T1000 (cell line): Measurements from ENCODE around the gene RNF187.

Experiments
- DNase-seq: peaks from one replicate; lab custom pipeline; 2025; ENCODE audit warnings: mixed read lengths; lab: John Stamatoyannopoulos, UW

The RNF187 gene

GRCh38 chr1:228544921-228545591 lies 57.9 kb downstream of the RNF187 start:
- DNase-seq = no peak
